Stimulated activated effector memory CD8-positive, alpha-beta T cell treated with anti-CD3 and anti-CD28 coated beads, Interleukin-12 subunit alpha, Interleukin-12 subunit beta, amount 100 ng/mL, for 72 hours (primary cell): Measurements from ENCODE around the gene TTLL3.
"Not testable (repeated sequence)": the region's sequence is repeated elsewhere in the genome, so short reads cannot be mapped to it uniquely, and the experiment has no call there.

ENCODE experiments used
- ATAC-seq: fragments of 150-1000 bp; cut with Tn5 transposase; 2 replicates; pipeline ENCODE4 v1.10.0; 2021
- DNase-seq, 2 donors: peaks; one replicate each; pipeline ENCODE4 v3.0.0; 2021 to 2022; ENCODE audit warnings: low spot score in 2 of 2
- H3K27ac Mint-ChIP-seq: one replicate; pipeline ENCODE4 v1.8.0; 2022; ENCODE audit warnings: mild to moderate bottlenecking, mixed read lengths
- H3K36me3 Mint-ChIP-seq: one replicate; pipeline ENCODE4 v1.8.0; 2022; ENCODE audit warnings: mild to moderate bottlenecking, mixed read lengths
- H3K4me1 Mint-ChIP-seq: one replicate; pipeline ENCODE4 v1.8.0; 2022; ENCODE audit warnings: mixed read lengths
- H3K4me3 Mint-ChIP-seq: one replicate; pipeline ENCODE4 v1.8.0; 2022; ENCODE audit warnings: mild to moderate bottlenecking, mixed read lengths
- H3K9me3 Mint-ChIP-seq: one replicate; pipeline ENCODE4 v1.8.0; 2022; ENCODE audit warnings: mixed read lengths

The TTLL3 gene

GRCh38 chr3:9833078-9833477, 23.0 kb downstream of the TTLL3 start:
- Mint-ChIP-seq H3K9me3 (no peaks in the 10 kb centered on the region), H3K27ac (no peak overlapping the region), H3K4me1 (peaks cover 10% of the 10 kb centered on the region), H3K4me3 (no peak overlapping the region), H3K36me3 (peaks cover 88% of the 10 kb centered on the region)
- ATAC-seq, result no peak
- DNase-seq, result no peak

GRCh38 chr3:9834520-9835380, 24.7 kb downstream of the TTLL3 start:
- peaks cover 10% of the 10 kb centered on the region for H3K4me1 Mint-ChIP-seq
- H3K36me3 Mint-ChIP-seq, result peaks cover 88% of the 10 kb centered on the region
- H3K9me3 Mint-ChIP-seq, result no peaks in the 10 kb centered on the region
- H3K4me3 Mint-ChIP-seq, result no peak overlapping the region
- ATAC-seq, result no peak
- DNase-seq, result no peak
- peak overlapping the region; percentile 50 for H3K27ac Mint-ChIP-seq

GRCh38 chr3:9837701-9838582, 27.9 kb downstream of the TTLL3 start:
- no peaks in the 10 kb centered on the region for H3K9me3 Mint-ChIP-seq
- H3K36me3 Mint-ChIP-seq, result peaks cover 95% of the 10 kb centered on the region
- peak overlapping the region; percentile 91 for H3K27ac Mint-ChIP-seq
- DNase-seq, result no peak
- peaks cover 18% of the 10 kb centered on the region for H3K4me1 Mint-ChIP-seq
- ATAC-seq, result no peak
- no peak overlapping the region for H3K4me3 Mint-ChIP-seq

GRCh38 chr3:9838856-9839255, 28.8 kb downstream of the TTLL3 start:
- Mint-ChIP-seq H3K27ac (peak overlapping the region; percentile 91), H3K36me3 (peaks cover 91% of the 10 kb centered on the region), H3K4me1 (peaks cover 24% of the 10 kb centered on the region)

GRCh38 chr3:9841015-9841414, 31.0 kb downstream of the TTLL3 start:
- no peak overlapping the region for H3K4me3 Mint-ChIP-seq

More at GRCh38 chr3:9838856-9839255, 28.8 kb downstream of the TTLL3 start:
- ATAC-seq (no peak), DNase-seq (no peak)
- Mint-ChIP-seq H3K9me3 (no peaks in the 10 kb centered on the region), H3K4me3 (no peak overlapping the region)

DNA sequence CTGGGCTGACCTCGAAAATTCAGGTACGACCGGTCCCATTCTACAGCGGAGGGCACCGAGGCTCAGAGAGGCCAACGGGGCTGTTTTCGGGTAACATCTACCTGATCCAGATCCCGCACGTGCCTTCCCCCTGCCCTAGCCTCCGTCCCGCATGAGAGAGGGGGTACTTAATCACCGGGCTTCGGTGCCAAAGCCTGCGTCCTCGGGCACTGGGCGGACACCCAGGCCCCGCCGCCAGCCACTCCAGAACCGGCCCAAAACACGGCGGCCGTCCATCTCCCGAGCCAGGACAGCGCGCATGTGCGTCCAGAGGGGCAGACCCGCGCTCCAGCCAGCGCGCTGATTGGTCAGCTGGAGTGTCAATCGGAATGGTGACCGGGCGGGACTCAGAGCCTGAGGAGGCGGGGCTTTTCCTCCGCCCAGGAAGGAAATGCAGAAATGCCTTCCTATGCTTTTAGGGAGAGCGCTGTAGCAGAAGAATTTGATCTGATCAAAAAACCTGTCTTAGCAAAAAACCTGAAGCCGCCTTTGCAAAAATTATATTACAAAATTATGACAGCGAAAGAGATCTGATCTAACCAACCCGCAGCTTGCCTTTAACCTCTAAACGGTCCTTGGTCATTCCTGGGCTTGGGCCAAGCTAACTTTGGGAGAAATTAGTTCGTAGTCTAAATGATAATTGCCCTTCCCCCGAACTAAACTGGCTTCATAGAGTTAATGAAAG, 33.8 kb downstream of the TTLL3 start, which contains the start of gene RPUSD3:
Gene RPUSD3 (minus strand): TSS at position 294 of the 724 bp plus-strand sequence. CDS start 18 bp downstream, at position 276.
- DNase-seq, result peak; percentile 99 to 100
- Mint-ChIP-seq H3K27ac (peak within 1 kb of the TSS; percentile 95), H3K9me3 (no peaks in the 10 kb centered on the region), H3K36me3 (peaks cover 50% of the 10 kb centered on the region), H3K4me3 (peak within 1 kb of the TSS; percentile 99), H3K4me1 (peaks cover 21% of the 10 kb centered on the region)
- peak; percentile 97 for ATAC-seq

More at GRCh38 chr3:9841015-9841414, 31.0 kb downstream of the TTLL3 start:
- Mint-ChIP-seq H3K27ac (no peak overlapping the region), H3K9me3 (no peaks in the 10 kb centered on the region), H3K36me3 (peaks cover 75% of the 10 kb centered on the region), H3K4me1 (peaks cover 26% of the 10 kb centered on the region)
- DNase-seq, result no peak
- ATAC-seq, result no peak

- peaks cover 21% of the 10 kb centered on the region for H3K4me1 Mint-ChIP-seq
- no peak overlapping the region for H3K4me3 Mint-ChIP-seq
- peaks cover 26% of the 10 kb centered on the region for H3K36me3 Mint-ChIP-seq
- ATAC-seq (no peak), DNase-seq (no peak)
- no peaks in the 10 kb centered on the region for H3K9me3 Mint-ChIP-seq
- H3K27ac Mint-ChIP-seq, result no peak overlapping the region
Measured at GRCh38 chr3:9846231-9846630, 36.2 kb downstream of the TTLL3 start.

- Mint-ChIP-seq H3K27ac (no peak overlapping the region), H3K9me3 (no peaks in the 10 kb centered on the region), H3K4me3 (no peak overlapping the region), H3K36me3 (peaks cover 18% of the 10 kb centered on the region), H3K4me1 (peaks cover 17% of the 10 kb centered on the region)
- ATAC-seq (no peak), DNase-seq (no peak)
Measured at GRCh38 chr3:9846931-9847488, 36.9 kb downstream of the TTLL3 start.

- H3K27ac Mint-ChIP-seq, H3K4me3 Mint-ChIP-seq, DNase-seq, ATAC-seq, H3K9me3 Mint-ChIP-seq, H3K4me1 Mint-ChIP-seq, H3K36me3 Mint-ChIP-seq: not testable (repeated sequence)
Measured at GRCh38 chr3:9847870-9848269, 37.8 kb downstream of the TTLL3 start.

GRCh38 chr3:9848860-9849259, 38.8 kb downstream of the TTLL3 start:
- not testable (repeated sequence) for DNase-seq, H3K27ac Mint-ChIP-seq, H3K9me3 Mint-ChIP-seq, ATAC-seq, H3K4me3 Mint-ChIP-seq, H3K36me3 Mint-ChIP-seq
- H3K4me1 Mint-ChIP-seq, result peaks cover 12% of the 10 kb centered on the region

GRCh38 chr3:9851383-9851782, 41.3 kb downstream of the TTLL3 start:
- not testable (repeated sequence) for H3K4me3 Mint-ChIP-seq, H3K36me3 Mint-ChIP-seq

GRCh38 chr3:9851926-9852325, 41.9 kb downstream of the TTLL3 start:
- H3K27ac Mint-ChIP-seq, H3K36me3 Mint-ChIP-seq, H3K4me3 Mint-ChIP-seq, H3K9me3 Mint-ChIP-seq, H3K4me1 Mint-ChIP-seq, ATAC-seq, DNase-seq: not testable (repeated sequence)

More at GRCh38 chr3:9851383-9851782, 41.3 kb downstream of the TTLL3 start:
- H3K9me3 Mint-ChIP-seq, ATAC-seq, H3K4me1 Mint-ChIP-seq, H3K27ac Mint-ChIP-seq, DNase-seq: not testable (repeated sequence)

DNA sequence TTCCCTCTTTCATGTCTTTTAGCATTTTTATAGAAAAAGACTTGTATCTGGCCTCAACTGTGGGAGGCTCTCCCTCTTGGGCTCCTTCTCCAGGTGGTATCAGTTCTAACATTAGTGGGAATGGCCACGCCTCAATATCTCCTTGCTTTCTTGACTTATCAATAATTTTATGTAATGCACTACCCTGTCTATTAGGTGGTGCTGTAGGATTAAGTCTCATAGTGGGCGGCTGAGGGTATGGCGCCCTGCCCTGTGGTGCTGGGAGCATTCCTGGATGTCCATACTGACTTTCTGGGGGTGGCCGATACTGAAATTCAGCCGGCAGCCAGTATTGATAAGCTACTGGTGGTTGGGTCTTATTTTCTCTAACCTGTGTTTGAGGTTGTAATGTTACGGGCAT, 42.5 kb downstream of the TTLL3 start:
- DNase-seq (no peak), ATAC-seq (no peak)
- peaks cover 10% of the 10 kb centered on the region for H3K4me1 Mint-ChIP-seq
- H3K9me3 Mint-ChIP-seq, result no peaks in the 10 kb centered on the region
- no peak overlapping the region for H3K27ac Mint-ChIP-seq
- no peak overlapping the region for H3K4me3 Mint-ChIP-seq
- H3K36me3 Mint-ChIP-seq, result peaks cover 6% of the 10 kb centered on the region

- H3K4me1 Mint-ChIP-seq, H3K27ac Mint-ChIP-seq, H3K9me3 Mint-ChIP-seq, DNase-seq, ATAC-seq, H3K4me3 Mint-ChIP-seq, H3K36me3 Mint-ChIP-seq: not testable (repeated sequence)
Measured at GRCh38 chr3:9854291-9854940, 44.4 kb downstream of the TTLL3 start.
